WERI-Rb-1 (cell line): ENCODE measurements around the gene MOB4.
"Not testable (repeated sequence)": the region's sequence is repeated elsewhere in the genome, so short reads cannot be mapped to it uniquely, and the experiment has no call there.

Experiments
- DNase-seq: peaks from one replicate; pipeline ENCODE4 v3.0.0-alpha.2; 2020
- H3K27ac ChIP-seq: fragments of 250-450 bp; sonication (Bioruptor Pico); 2 replicates; pipeline ENCODE4 v1.5.1; 2020; ENCODE audit warnings: mild to moderate bottlenecking, moderate library complexity
- H3K27me3 ChIP-seq: fragments of 250-450 bp; sonication (Bioruptor Pico); 2 replicates; pipeline ENCODE4 v1.5.1; 2021; ENCODE audit warnings: mild to moderate bottlenecking, low read depth, moderate library complexity; ENCODE audit not compliant: insufficient read depth, severe bottlenecking
- H3K36me3 ChIP-seq: fragments of 250-450 bp; sonication (Bioruptor Pico); 2 replicates; pipeline ENCODE4 v1.5.1; 2020; ENCODE audit warnings: mild to moderate bottlenecking, moderate library complexity
- H3K4me3 ChIP-seq: 2 replicates; pipeline ENCODE4 v1.5.1; 2011; ENCODE audit warnings: low read depth, mild to moderate bottlenecking, control low read depth, low read length
- H3K9me3 ChIP-seq: fragments of 250-450 bp; sonication (Bioruptor Pico); 2 replicates; pipeline ENCODE4 v1.5.1; 2021; ENCODE audit warnings: mild to moderate bottlenecking, moderate library complexity; ENCODE audit not compliant: severe bottlenecking
- CTCF ChIP-seq: IDR thresholded peaks from 2 replicates; pipeline ENCODE4 v1.5.1; 2011; ENCODE audit warnings: low read depth, mild to moderate bottlenecking, control low read depth, inconsistent platforms, low read length

MOB4 gene

GRCh38 chr2:197560146-197560665 is 44.3 kb downstream of the MOB4 start:
- Histone ChIP-seq H3K9me3 (no peaks in the 10 kb centered on the region), H3K27ac (no peak overlapping the region), H3K27me3 (no peaks in the 10 kb centered on the region), H3K4me3 (no peak overlapping the region), H3K36me3 (no peaks in the 10 kb centered on the region; the same call in 1 of the 2 replicates)
- no peak for TF ChIP-seq CTCF
- DNase-seq = no peak

- H3K36me3 ChIP-seq = no peaks in the 10 kb centered on the region
- TF ChIP-seq CTCF = no peak
- DNase-seq = no peak
- H3K4me3 ChIP-seq = no peak overlapping the region
- H3K27ac ChIP-seq = no peak overlapping the region
- peaks cover 9% of the 10 kb centered on the region for H3K9me3 ChIP-seq
- no peaks in the 10 kb centered on the region for H3K27me3 ChIP-seq
These were observed 55.9 kb downstream of the MOB4 start for GRCh38 chr2:197571627-197572271.

GRCh38 chr2:197573608-197574007 is 57.7 kb downstream of the MOB4 start:
- peaks cover 9% of the 10 kb centered on the region for H3K9me3 ChIP-seq
- no peak for DNase-seq
- no peaks in the 10 kb centered on the region for H3K27me3 ChIP-seq
- TF ChIP-seq CTCF = no peak
- no peak overlapping the region for H3K27ac ChIP-seq
- H3K4me3 ChIP-seq = no peak overlapping the region
- no peaks in the 10 kb centered on the region for H3K36me3 ChIP-seq

- Histone ChIP-seq H3K4me3 (no peak overlapping the region), H3K27me3 (no peaks in the 10 kb centered on the region), H3K36me3 (no peaks in the 10 kb centered on the region), H3K27ac (no peak overlapping the region), H3K9me3 (peaks cover 9% of the 10 kb centered on the region)
- no peak for DNase-seq
- TF ChIP-seq CTCF = no peak
These were observed 60.1 kb downstream of the MOB4 start for GRCh38 chr2:197575987-197576386.

- Histone ChIP-seq H3K36me3 (no peaks in the 10 kb centered on the region), H3K27me3 (no peaks in the 10 kb centered on the region), H3K27ac (no peak overlapping the region), H3K4me3 (no peak overlapping the region), H3K9me3 (peaks cover 9% of the 10 kb centered on the region)
- TF ChIP-seq CTCF = no peak
- no peak for DNase-seq
These were observed 60.8 kb downstream of the MOB4 start for GRCh38 chr2:197576631-197577030.

- Histone ChIP-seq H3K27ac (no peak overlapping the region), H3K27me3 (no peaks in the 10 kb centered on the region), H3K4me3 (no peak overlapping the region), H3K9me3 (peaks cover 9% of the 10 kb centered on the region), H3K36me3 (no peaks in the 10 kb centered on the region)
- no peak for DNase-seq
- TF ChIP-seq CTCF = no peak
These were observed 61.6 kb downstream of the MOB4 start for GRCh38 chr2:197577446-197577845.

GRCh38 chr2:197578294-197578693 is 62.4 kb downstream of the MOB4 start:
- not testable (repeated sequence) for H3K27me3 ChIP-seq, H3K27ac ChIP-seq, H3K9me3 ChIP-seq, H3K4me3 ChIP-seq, H3K36me3 ChIP-seq, DNase-seq

GRCh38 chr2:197580166-197580565 is 64.3 kb downstream of the MOB4 start:
- not testable (repeated sequence) for DNase-seq, H3K27ac ChIP-seq, H3K27me3 ChIP-seq, H3K36me3 ChIP-seq, H3K9me3 ChIP-seq, H3K4me3 ChIP-seq
